Right ventricle myocardium superior (tissue), 1 donor: Measurements from ENCODE around the gene CCDC106. TPM values are rescaled to one million over a fixed set of nuclear protein-coding genes. Genes with fewer than 3 reads are reported as not detected.

Experiments
- ATAC-seq: fragments of 200-7000 bp; cut with Tn5 transposase; one replicate; pipeline ENCODE4 v1.9.1; 2020; ENCODE audit warnings: mild to moderate bottlenecking; ENCODE audit not compliant: poor library complexity
- DNase-seq: peaks from one replicate; pipeline ENCODE4 v3.0.0-alpha.2; 2020
- intact Hi-C: fragments of 100-400 bp; cut with DNase I; formaldehyde crosslinking; loops from one replicate; pipeline ENCODE4 v1.11.2; 2022
- total RNA-seq: library from RNA; stranded (reverse); fragmentation: NEBNext Ultra II Directional; extraction: Animal tissue kit (Norgen Biotek cat#: 25700); gene quantifications from one replicate; pipeline ENCODE4 v1.2.1, GENCODE V29; 2021
- donor health status: DM: no; HTN: yes; CAD: no; lungs with severe emphysema.

Gene CCDC106
- total RNA-seq, 1 donor from 2014 or later = 20.5 TPM

- DNase-seq = peak; percentile 32
Measured at GRCh38 chr19:55686311-55687050, 38.5 kb downstream of the CCDC106 start.

GRCh38 chr19:55687281-55688201 is 39.5 kb downstream of the CCDC106 start:
- intact Hi-C loops = no loop called here
- ATAC-seq (no peak), DNase-seq (peak; percentile 26)

More at GRCh38 chr19:55686311-55687050, 38.5 kb downstream of the CCDC106 start:
- intact Hi-C loops = no loop called here
- no peak for ATAC-seq

GRCh38 chr19:55688422-55689218 is 40.6 kb downstream of the CCDC106 start:
- peak; percentile 32 for DNase-seq
- no peak for ATAC-seq
- intact Hi-C loops = no loop called here

DNA sequence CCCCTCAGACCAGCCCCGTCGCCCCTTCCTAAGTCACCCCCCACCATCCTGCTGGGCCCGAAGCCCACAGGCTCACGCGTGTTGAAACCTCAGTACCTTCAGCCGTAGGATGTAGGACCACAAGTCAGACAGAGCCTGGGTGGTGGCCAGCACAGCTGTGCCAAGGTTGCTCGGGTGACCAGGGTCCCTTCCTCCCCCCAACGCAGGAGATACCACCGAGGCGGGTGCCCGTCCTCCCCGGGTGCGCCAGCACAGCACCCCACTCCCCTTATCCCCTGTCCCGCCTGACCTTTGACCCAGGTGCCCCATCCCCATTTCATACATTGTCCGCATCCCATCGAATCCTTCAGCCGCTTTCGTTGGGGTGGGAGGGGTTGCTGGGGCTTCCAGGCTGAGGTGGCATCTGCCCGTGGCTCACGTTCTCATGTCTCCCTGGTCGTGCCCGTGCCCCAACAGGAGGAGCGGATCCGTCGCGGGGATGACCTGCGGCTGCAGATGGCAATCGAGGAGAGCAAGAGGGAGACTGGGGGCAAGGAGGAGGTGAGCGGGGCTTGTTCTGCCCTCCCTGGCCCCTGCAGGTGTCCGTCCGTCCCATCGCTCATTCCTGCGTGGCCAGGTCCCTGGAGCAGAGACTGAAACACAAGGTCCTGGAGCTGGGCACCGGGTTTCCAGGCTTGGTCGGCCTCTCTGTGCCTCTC is 41.5 kb downstream of the CCDC106 start:
- peak; percentile 34 for DNase-seq
- intact Hi-C loops = no loop called here
- ATAC-seq = no peak

DNA sequence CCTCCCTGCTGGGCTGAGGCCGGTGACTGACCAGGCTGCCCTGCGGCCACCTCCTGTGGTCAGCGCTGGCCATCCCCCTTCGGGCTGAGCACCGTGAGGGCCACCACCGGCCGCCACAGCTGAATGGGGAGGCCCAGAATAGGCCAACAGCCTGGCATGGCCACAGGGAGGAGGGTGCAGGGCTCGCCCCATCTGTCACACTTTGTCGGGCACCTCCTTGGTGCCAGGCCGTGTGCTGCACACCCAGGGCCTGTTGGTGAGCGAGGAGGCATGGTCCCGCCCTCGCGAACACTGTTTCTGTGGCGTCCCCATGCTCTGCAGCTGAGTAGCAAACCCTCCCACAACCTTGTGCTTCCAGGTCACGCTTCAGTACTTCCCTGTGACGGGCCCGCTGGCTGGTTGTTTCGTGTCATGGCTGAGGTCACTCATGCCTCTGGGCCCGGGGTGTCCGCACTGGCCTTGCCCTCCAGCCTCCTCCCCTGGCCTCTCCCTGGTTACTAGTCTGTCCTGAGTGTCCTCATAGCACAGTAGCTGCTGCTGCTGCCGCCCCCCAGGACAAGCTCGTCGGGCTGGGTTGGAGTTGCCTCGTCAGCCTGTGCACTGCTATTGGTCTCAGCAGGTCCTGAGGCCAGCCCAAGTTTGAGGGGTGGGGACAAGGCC is 42.2 kb downstream of the CCDC106 start:
- peak; percentile 34 for DNase-seq
- intact Hi-C loops = no loop called here
- no peak for ATAC-seq

- ATAC-seq = no peak
- peak; percentile 20 for DNase-seq
- intact Hi-C loops = no loop called here
Measured at GRCh38 chr19:55690769-55691545, 42.9 kb downstream of the CCDC106 start.

GRCh38 chr19:55691561-55692481 is 43.8 kb downstream of the CCDC106 start:
- intact Hi-C loops = no loop called here
- ATAC-seq (no peak), DNase-seq (peak; percentile 38)

GRCh38 chr19:55692681-55693081 is 44.7 kb downstream of the CCDC106 start:
- DNase-seq = peak; percentile 35
- intact Hi-C loops = no loop called here
- ATAC-seq = no peak

DNA sequence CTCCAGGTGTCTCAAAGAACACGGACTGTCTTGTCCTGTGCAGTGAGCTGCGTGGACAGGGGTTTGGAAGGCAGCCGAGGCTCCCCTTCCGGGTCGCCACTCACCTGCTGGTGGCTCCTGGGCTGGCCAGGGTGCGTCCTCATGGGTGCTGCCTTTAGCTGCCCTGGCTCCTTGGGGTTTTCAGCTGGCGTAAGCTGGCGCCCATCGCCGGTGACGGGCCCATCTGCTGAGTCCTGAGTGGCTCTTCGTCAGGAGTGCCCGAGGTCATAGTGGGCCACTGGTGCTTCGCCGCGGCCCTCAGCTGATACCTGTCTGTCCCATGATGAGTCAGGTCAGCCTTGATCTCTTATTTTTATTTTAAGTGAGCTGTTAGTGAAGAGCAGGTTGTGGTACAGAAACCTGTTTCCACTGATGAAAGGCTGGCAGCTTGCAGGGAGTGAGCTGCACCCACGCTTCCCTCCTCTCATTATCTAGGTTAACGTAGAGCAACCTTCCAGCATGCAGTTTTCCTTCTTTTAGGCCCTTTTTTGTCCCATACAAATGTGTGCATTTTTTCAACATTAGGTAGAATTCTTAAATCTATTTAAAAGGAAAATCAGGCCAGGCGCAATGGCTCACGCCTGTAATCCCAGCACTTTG is 45.4 kb downstream of the CCDC106 start:
- DNase-seq (peak; percentile 24), ATAC-seq (no peak)
- intact Hi-C loops = no loop called here

GRCh38 chr19:55694241-55694655 is 46.2 kb downstream of the CCDC106 start:
- intact Hi-C loops = no loop called here
- no peak for ATAC-seq
- DNase-seq = peak; percentile 28

- intact Hi-C loops = no loop called here
- DNase-seq = peak; percentile 39
Measured at GRCh38 chr19:55694656-55695491, 46.9 kb downstream of the CCDC106 start.

GRCh38 chr19:55695511-55696290 is 47.7 kb downstream of the CCDC106 start:
- DNase-seq (peak; percentile 28), ATAC-seq (no peak)
- intact Hi-C loops = no loop called here

More at GRCh38 chr19:55694656-55695491, 46.9 kb downstream of the CCDC106 start:
- ATAC-seq = no peak

- DNase-seq (peak; percentile 30), ATAC-seq (no peak)
- intact Hi-C loops = no loop called here
Measured at GRCh38 chr19:55696301-55697068, 48.5 kb downstream of the CCDC106 start.
